ELF-1 (cell line): ENCODE results near the gene UST.
A peak's percentile ranks its signal among the peaks of the same experiment; 100 is the strongest.
"Not testable (repeated sequence)": the region's sequence is repeated elsewhere in the genome, so short reads cannot be mapped to it uniquely, and the experiment has no call there.

Source experiments
- DNase-seq: peaks from one replicate; pipeline ENCODE4 v3.0.0-alpha.2; 2016; ENCODE audit warnings: low read depth, low spot score

The UST gene

GRCh38 chr6:148836751-148837150 is 89.9 kb downstream of the UST start:
- no peak for DNase-seq

GRCh38 chr6:148837941-148838340 is 91.1 kb downstream of the UST start:
- no peak for DNase-seq

GRCh38 chr6:148839044-148839443 is 92.2 kb downstream of the UST start:
- DNase-seq = no peak

- no peak for DNase-seq
Observed at GRCh38 chr6:148840256-148840655, 93.4 kb downstream of the UST start.

- DNase-seq = no peak
Observed at GRCh38 chr6:148842296-148843019, 95.6 kb downstream of the UST start.

GRCh38 chr6:148845464-148845863 is 98.6 kb downstream of the UST start:
- no peak for DNase-seq

GRCh38 chr6:148846778-148847761 is 100.2 kb downstream of the UST start:
- no peak for DNase-seq

- no peak for DNase-seq
Observed at GRCh38 chr6:148848915-148849314, 102.1 kb downstream of the UST start.

- DNase-seq = not testable (repeated sequence)
Observed at GRCh38 chr6:148849449-148849848, 102.6 kb downstream of the UST start.

- peak; percentile 21 for DNase-seq
Observed at GRCh38 chr6:148850964-148851363, 104.1 kb downstream of the UST start.

- no peak for DNase-seq
Observed at GRCh38 chr6:148851683-148852556, 105.1 kb downstream of the UST start.

GRCh38 chr6:148852688-148853087 is 105.9 kb downstream of the UST start:
- no peak for DNase-seq

- not testable (repeated sequence) for DNase-seq
Observed at GRCh38 chr6:148853113-148853512, 106.3 kb downstream of the UST start.

GRCh38 chr6:148854096-148854495 is 107.3 kb downstream of the UST start:
- no peak for DNase-seq

GRCh38 chr6:148854992-148855391 is 108.2 kb downstream of the UST start:
- peak; percentile 55 for DNase-seq

GRCh38 chr6:148855744-148856143 is 108.9 kb downstream of the UST start:
- no peak for DNase-seq

GRCh38 chr6:148857798-148858390 is 111.1 kb downstream of the UST start:
- DNase-seq = no peak

- peak; percentile 65 for DNase-seq
Observed at GRCh38 chr6:148864132-148864531, 117.3 kb downstream of the UST start.

- no peak for DNase-seq
Observed at GRCh38 chr6:148864941-148865340, 118.1 kb downstream of the UST start.

GRCh38 chr6:148866657-148867268 is 119.9 kb downstream of the UST start:
- DNase-seq = no peak

- no peak for DNase-seq
Observed at GRCh38 chr6:148867862-148868261, 121.0 kb downstream of the UST start.
